H1 (cell line): ENCODE results near the gene OGG1. TPM values are rescaled to one million over a fixed set of nuclear protein-coding genes. Genes with fewer than 3 reads are reported as not detected.

ENCODE experiments used
- CTCF ChIA-PET: fragments of 300-600 bp; sonication (Branson Sonifier 250); formaldehyde crosslinking; loops from one replicate; lab custom pipeline; 2021; ENCODE audit not compliant: partially characterized antibody; lab: Charles Lee
- POLR2A ChIA-PET: fragments of 300-600 bp; sonication (Branson Sonifier 250); formaldehyde crosslinking; loops from one replicate; lab custom pipeline; 2021; ENCODE audit warnings: inconsistent platforms; ENCODE audit not compliant: partially characterized antibody; lab: Charles Lee
- DNase-seq, 2 experiments: peaks; one replicate each; pipeline versions ENCODE4 v3.0.0 to v3.0.0-alpha.2; 2010 to 2022; ENCODE audit warnings: low spot score in 2 of 2, low read depth in 1 of 2, mixed read lengths in 1 of 2
- FAIRE-seq: peaks from 2 replicates; lab custom pipeline; 2011; peaks lifted over from hg19 to GRCh38; lab: Jason Lieb, UNC
- H2AFZ ChIP-seq: 2 replicates; pipeline ENCODE4 v1.8.1; 2012; ENCODE audit warnings: low read length, inconsistent platforms
- H2AK5ac ChIP-seq: 2 replicates; pipeline ENCODE4 v1.6.1; 2013; ENCODE audit warnings: low read depth, low read length
- H2BK120ac ChIP-seq: replicated peaks from 2 replicates; pipeline ENCODE3; 2013; ENCODE audit warnings: low read depth, low read length, inconsistent platforms
- H2BK12ac ChIP-seq: 2 replicates; pipeline ENCODE4 v1.6.1; 2013; ENCODE audit warnings: low read depth, low read length
- H2BK15ac ChIP-seq: 2 replicates; pipeline ENCODE4 v1.6.1; 2013; ENCODE audit warnings: low read length
- H2BK20ac ChIP-seq: 2 replicates; pipeline ENCODE4 v1.6.1; 2013; ENCODE audit warnings: low read length
- H2BK5ac ChIP-seq: 2 replicates; pipeline ENCODE4 v1.6.1; 2013; ENCODE audit warnings: low read depth, low read length
- H3K14ac ChIP-seq: 2 replicates; pipeline ENCODE4 v1.6.1; 2013; ENCODE audit warnings: inconsistent platforms; ENCODE audit not compliant: insufficient read length
- H3K18ac ChIP-seq: 2 replicates; pipeline ENCODE4 v1.6.1; 2013; ENCODE audit warnings: low read length; ENCODE audit errors: extremely low read depth
- H3K23ac ChIP-seq: 2 replicates; pipeline ENCODE4 v1.6.1; 2013; ENCODE audit warnings: inconsistent platforms; ENCODE audit not compliant: insufficient read length
- H3K23me2 ChIP-seq: 2 replicates; pipeline ENCODE4 v1.6.1; 2013; ENCODE audit warnings: low read depth, low read length
- H3K27ac ChIP-seq: 2 replicates; pipeline ENCODE4 v1.6.1; 2011; ENCODE audit warnings: low read depth, low read length, inconsistent platforms
- H3K27me3 ChIP-seq, 4 experiments: replicated peaks in 1 of 4; 1 replicate in 1 of 4; 2 replicates in 3 of 4; pipeline versions ENCODE4 v1.6.1 to v1.8.1; 2011 to 2013; ENCODE audit warnings: low read length in 3 of 4, mild to moderate bottlenecking in 3 of 4, inconsistent platforms in 2 of 4, mixed read lengths in 2 of 4, moderate library complexity in 1 of 4; ENCODE audit not compliant: control insufficient read depth in 3 of 4, insufficient read depth in 3 of 4; ENCODE audit errors: extremely low read depth in 1 of 4
- H3K36me3 ChIP-seq, 4 experiments: 2 replicates each; pipeline versions ENCODE4 v1.6.1 to v1.8.1; 2011 to 2013; ENCODE audit warnings: mild to moderate bottlenecking in 4 of 4, low read length in 3 of 4, moderate library complexity in 2 of 4, control low read depth in 1 of 4, inconsistent platforms in 1 of 4; ENCODE audit not compliant: insufficient read depth in 4 of 4, control insufficient read depth in 2 of 4
- H3K4ac ChIP-seq: replicated peaks from 2 replicates; pipeline ENCODE3; 2013; ENCODE audit warnings: low read length, low read depth, mixed read lengths, inconsistent platforms; ENCODE audit not compliant: insufficient read length
- H3K4me1 ChIP-seq, 4 experiments: replicated peaks in 1 of 4; 1 replicate in 1 of 4; 2 replicates in 3 of 4; pipeline versions ENCODE4 v1.6.1 to v1.8.1; 2011 to 2013; ENCODE audit warnings: low read length in 3 of 4, inconsistent platforms in 2 of 4, mixed read lengths in 1 of 4; ENCODE audit not compliant: insufficient read depth in 4 of 4, control insufficient read depth in 3 of 4
- H3K4me2 ChIP-seq, 2 experiments: 2 replicates each; pipeline versions ENCODE4 v1.6.1 to v1.8.1; 2011 to 2013; ENCODE audit warnings: low read depth in 2 of 2, low read length in 2 of 2, control low read depth in 1 of 2, inconsistent platforms in 1 of 2, mild to moderate bottlenecking in 1 of 2; ENCODE audit not compliant: insufficient read depth in 1 of 2
- H3K4me3 ChIP-seq, 4 experiments: fragments of 200-600, 300-600 bp in 1 of 4; sonication (generic), shearing (Covaris generic), sonication (Bioruptor Twin) in 1 of 4; 2 replicates each; pipeline versions ENCODE4 v1.5.1 to v1.8.1; 2011 to 2016; ENCODE audit warnings: low read length in 4 of 4, low read depth in 3 of 4, control low read depth in 2 of 4, inconsistent platforms in 2 of 4, mild to moderate bottlenecking in 2 of 4, mixed read lengths in 1 of 4, moderate library complexity in 1 of 4; ENCODE audit not compliant: insufficient read depth in 2 of 4; ENCODE audit errors: extremely low read depth in 1 of 4
- H3K56ac ChIP-seq: replicated peaks from 2 replicates; pipeline ENCODE3; 2013; ENCODE audit warnings: low read depth, mild to moderate bottlenecking, mixed read lengths, low read length, inconsistent platforms; ENCODE audit not compliant: insufficient read length
- H3K79me1 ChIP-seq: 2 replicates; pipeline ENCODE4 v1.6.1; 2013; ENCODE audit warnings: low read depth, low read length, control low read depth
- H3K79me2 ChIP-seq, 2 experiments: 2 replicates each; pipeline versions ENCODE4 v1.6.1 to v1.8.1; 2012 to 2013; ENCODE audit warnings: low read length in 2 of 2, mild to moderate bottlenecking in 2 of 2, inconsistent platforms in 1 of 2; ENCODE audit not compliant: insufficient read depth in 2 of 2, control insufficient read depth in 1 of 2
- H3K9ac ChIP-seq, 4 experiments: replicated peaks in 1 of 4; 1 replicate in 1 of 4; 2 replicates in 3 of 4; pipeline versions ENCODE4 v1.6.1 to v1.8.1; 2011 to 2013; ENCODE audit warnings: low read depth in 3 of 4, low read length in 3 of 4, control low read depth in 2 of 4, mild to moderate bottlenecking in 2 of 4, moderate library complexity in 2 of 4, inconsistent platforms in 1 of 4; ENCODE audit errors: extremely low read depth in 1 of 4
- H3K9me3 ChIP-seq, 2 experiments: 2 replicates each; pipeline versions ENCODE4 v1.6.1 to v1.8.1; 2012 to 2013; ENCODE audit warnings: mild to moderate bottlenecking in 2 of 2, moderate library complexity in 2 of 2, control low read depth in 1 of 2, inconsistent platforms in 1 of 2, low read depth in 1 of 2, low read length in 1 of 2, mixed read lengths in 1 of 2; ENCODE audit not compliant: insufficient read depth in 2 of 2
- H4K20me1 ChIP-seq, 2 experiments: replicated peaks in 1 of 2; 2 replicates each; pipeline versions ENCODE3 to v1.8.1; 2011 to 2013; ENCODE audit warnings: inconsistent platforms in 2 of 2, low read length in 2 of 2, mild to moderate bottlenecking in 1 of 2; ENCODE audit not compliant: insufficient read depth in 2 of 2, control insufficient read depth in 1 of 2
- H4K5ac ChIP-seq: 2 replicates; pipeline ENCODE4 v1.6.1; 2013; ENCODE audit warnings: low read length, low read depth, mixed read lengths, inconsistent platforms; ENCODE audit not compliant: insufficient read length
- H4K8ac ChIP-seq: 2 replicates; pipeline ENCODE4 v1.8.0; 2013; ENCODE audit warnings: mild to moderate bottlenecking, moderate library complexity, low read length, inconsistent platforms; ENCODE audit not compliant: insufficient read depth; ENCODE audit errors: extremely low read depth
- H4K91ac ChIP-seq: replicated peaks from 2 replicates; pipeline ENCODE3; 2013; ENCODE audit warnings: low read length, mixed read lengths, inconsistent platforms; ENCODE audit not compliant: insufficient read length
- CREB1 ChIP-seq: IDR thresholded peaks from 2 replicates; pipeline ENCODE4 v1.6.1; 2012; ENCODE audit warnings: inconsistent platforms
- JUND ChIP-seq: IDR thresholded peaks from 2 replicates; pipeline ENCODE4 v1.6.1; 2011; ENCODE audit warnings: mild to moderate bottlenecking, improper control_type of control experiment, low read length
- POLR2A ChIP-seq, 2 experiments: IDR thresholded peaks; 1 replicate in 1 of 2; 2 replicates in 1 of 2; pipeline ENCODE4 v1.6.1; 2011; ENCODE audit warnings: low read depth in 2 of 2, low read length in 2 of 2, mild to moderate bottlenecking in 2 of 2; ENCODE audit errors: control extremely low read depth in 1 of 2
- POLR2AphosphoS5 ChIP-seq: IDR thresholded peaks from 2 replicates; pipeline ENCODE4 v1.6.1; 2011; ENCODE audit warnings: low read depth, low read length
- RNF2 ChIP-seq: fragments of 200-900, 300-1000 bp; sonication (generic); IDR thresholded peaks from 2 replicates; pipeline ENCODE4 v1.7.1; 2016; ENCODE audit warnings: borderline replicate concordance, low read depth, mild to moderate bottlenecking, antibody characterized with exemption, low read length; ENCODE audit not compliant: poor library complexity, severe bottlenecking; ENCODE audit errors: missing control alignments
- TAF1 ChIP-seq: IDR thresholded peaks from 2 replicates; pipeline ENCODE4 v1.6.1; 2011; ENCODE audit warnings: mild to moderate bottlenecking, low read depth, low read length
- TCF12 ChIP-seq: IDR thresholded peaks from 2 replicates; pipeline ENCODE4 v1.6.1; 2011; ENCODE audit warnings: low read depth, mild to moderate bottlenecking, low read length
- WGBS, 2 experiments: shearing (Covaris generic) in 1 of 2; methylation state at CpG; one replicate each; pipeline versions ENCODE4 v1.1.6 to v1.1.7; 2013 to 2015; ENCODE audit warnings: low lambda C conversion rate in 2 of 2, mixed read lengths in 2 of 2, inconsistent platforms in 1 of 2, low coverage in 1 of 2, missing lambda C conversion rate in 1 of 2; ENCODE audit not compliant: insufficient replicate concordance in 2 of 2, insufficient coverage in 1 of 2, insufficient read length in 1 of 2; ENCODE audit errors: extremely low coverage in 1 of 2, missing lambda C conversion rate in 1 of 2; 5-methylcytosine and 5-hydroxymethylcytosine counted together
- polyA plus RNA-seq, 7 experiments: library from polyadenylated mRNA; depleted of rRNA in 3 of 7; stranded (reverse) in 5 of 7; unstranded in 2 of 7; fragments of >200 nt in 5 of 7; fragments of 200-250 nt in 2 of 7; gene quantifications; 1 replicate in 5 of 7; 2 replicates in 1 of 7; 4 replicates in 1 of 7; pipeline versions ENCODE4 v1.2.1 to v1.2.3, GENCODE V29; 2011 to 2013; ENCODE audit warnings: missing spikeins in 2 of 7, mixed read lengths in 2 of 7
- total RNA-seq: library from RNA; stranded (reverse); fragmentation: NEBNext Ultra II Directional; extraction: Animal tissue kit (Norgen Biotek cat#: 25700); gene quantifications from 2 replicates; pipeline ENCODE4 v1.2.1, GENCODE V29; 2021

Gene OGG1
- total and polyA plus RNA-seq, 2 of the 8 experiments (the other 6 are each of a cell fraction or from before 2014, with no cell fraction given): 29.6 to 46.8 TPM

DNA sequence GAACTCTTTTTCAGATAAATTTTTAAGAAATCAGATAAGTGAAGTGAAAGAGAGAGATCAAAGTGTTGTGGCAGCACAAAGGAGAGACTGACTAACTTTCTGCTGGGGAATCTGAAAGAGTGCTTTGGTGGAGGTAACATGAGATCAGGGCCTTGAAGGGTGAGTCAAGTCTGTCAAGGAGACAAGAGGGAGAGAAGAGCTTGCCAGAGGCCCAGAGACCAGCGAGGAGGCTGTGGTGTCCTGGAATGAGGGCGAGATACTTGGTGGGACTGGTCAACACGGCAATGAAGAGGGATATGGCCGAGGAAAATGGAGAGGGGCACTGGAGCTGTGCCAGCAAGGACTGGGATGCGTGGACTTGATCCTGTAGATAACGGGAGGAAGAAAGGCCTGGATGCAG, 38.0 kb downstream of the OGG1 start:
- DNase-seq (no peak), FAIRE-seq (no peak)
- H3K4me3 ChIP-seq: no peak overlapping the region
- no peak overlapping the region for H3K4ac ChIP-seq
- no peak overlapping the region for H3K18ac ChIP-seq
- H3K27me3 ChIP-seq: no peaks in the 10 kb centered on the region
- no peak overlapping the region for H2BK15ac ChIP-seq
- no peak for TF ChIP-seq JUND
- no peak for TF ChIP-seq CREB1
- TF ChIP-seq TAF1: no peak
- TF ChIP-seq POLR2A (IDR thresholded peaks at IDR 0.05; ENCODE audit: control extremely low read depth in 1 of 2, low read depth in 2 of 2, low read length in 2 of 2): no peak
- TF ChIP-seq POLR2AphosphoS5: peak; percentile 30; the same call in 1 of the 2 replicates
- no peak for TF ChIP-seq TCF12
- TF ChIP-seq RNF2: no peak
- no peak overlapping the region for H2AK5ac ChIP-seq
- H3K14ac ChIP-seq: no peak overlapping the region
- 87% methylated on average over 6 of the region's 6 CpGs; no CpG with 5 or more reads in 1 of the 2 experiments for WGBS, 2 experiments
- H3K9me3 ChIP-seq: no peaks in the 10 kb centered on the region
- H3K23ac ChIP-seq: no peak overlapping the region
- POLR2A ChIA-PET: no interaction called here
- H3K23me2 ChIP-seq: 0 out of 2 replicates have a peak, but pooled peaks cover 3% of the 10 kb centered on the region
- no peak overlapping the region for H2AFZ ChIP-seq
- CTCF ChIA-PET: interaction anchor here (1.1 kb wide), 1 partner anchor 32 kb away, joined by 3 read pairs; no protein-coding TSS in a partner anchor
- no peak overlapping the region for H2BK12ac ChIP-seq
- H4K20me1 ChIP-seq: peaks cover 0 to 1% of the 10 kb centered on the region in 2 experiments
- no peak overlapping the region for H3K56ac ChIP-seq
- H4K8ac ChIP-seq: no peak overlapping the region
- peaks cover 0 to 5% of the 10 kb centered on the region in 2 experiments; a peak in 2 of 4 replicates for H3K79me2 ChIP-seq
- H3K9ac ChIP-seq: no peak overlapping the region
- H4K5ac ChIP-seq: no peak overlapping the region
- no peak overlapping the region for H3K27ac ChIP-seq
- peaks cover 5% of the 10 kb centered on the region for H3K79me1 ChIP-seq
- no peak overlapping the region for H2BK120ac ChIP-seq
- H2BK20ac ChIP-seq: no peak overlapping the region
- H4K91ac ChIP-seq: no peak overlapping the region
- peaks cover 4 to 56% (median 27%) of the 10 kb centered on the region in 4 experiments; a peak in 7 of 8 replicates for H3K36me3 ChIP-seq
- H2BK5ac ChIP-seq: no peak overlapping the region
- H3K4me1 ChIP-seq: peaks cover 0 to 6% (median 0%) of the 10 kb centered on the region in 4 experiments; a peak in 2 of 7 replicates
- H3K4me2 ChIP-seq: no peak overlapping the region
